CD4-positive, alpha-beta T cell treated with Interleukin-4 for 4 hours (primary cell): ENCODE measurements around the gene RFFL.
"Not testable (repeated sequence)": the region's sequence is repeated elsewhere in the genome, so short reads cannot be mapped to it uniquely, and the experiment has no call there.

Source experiments
- DNase-seq: peaks from one replicate; pipeline ENCODE4 v3.0.0-alpha.2; 2020

Gene RFFL

GRCh38 chr17:35001549-35001948 is 62.0 kb downstream of the RFFL start:
- no peak for DNase-seq

GRCh38 chr17:35000965-35001364 is 62.5 kb downstream of the RFFL start:
- not testable (repeated sequence) for DNase-seq

GRCh38 chr17:34999456-34999855 is 64.1 kb downstream of the RFFL start:
- DNase-seq, result no peak

- peak; percentile 81 for DNase-seq
Observed at GRCh38 chr17:34998205-34998604, 65.3 kb downstream of the RFFL start.

- DNase-seq, result no peak
Observed at GRCh38 chr17:34997355-34997862, 66.1 kb downstream of the RFFL start.

GRCh38 chr17:34996422-34997285 is 66.9 kb downstream of the RFFL start:
- no peak for DNase-seq

GRCh38 chr17:34993031-34993430 is 70.5 kb downstream of the RFFL start:
- no peak for DNase-seq

GRCh38 chr17:34991606-34992005 is 71.9 kb downstream of the RFFL start:
- no peak for DNase-seq

- DNase-seq, result no peak
Observed at GRCh38 chr17:34990921-34991365, 72.6 kb downstream of the RFFL start.

- DNase-seq, result no peak
Observed at GRCh38 chr17:34989473-34989872, 74.0 kb downstream of the RFFL start.

GRCh38 chr17:34988644-34989043 is 74.9 kb downstream of the RFFL start:
- DNase-seq, result no peak

- DNase-seq, result no peak
Observed at GRCh38 chr17:34987232-34987631, 76.3 kb downstream of the RFFL start.

- DNase-seq, result no peak
Observed at GRCh38 chr17:34981538-34982241, 81.8 kb downstream of the RFFL start.

GRCh38 chr17:34980681-34981537 is 82.6 kb downstream of the RFFL start:
- DNase-seq, result peak; percentile 76

GRCh38 chr17:34980353-34980680 is 83.2 kb downstream of the RFFL start, which contains the start of gene LIG3:
LIG3 (plus strand) TSS chr17:34980512; CDS start chr17:34983006, 2,494 bp downstream.
- peak; percentile 92 for DNase-seq

GRCh38 chr17:34979650-34980352 is 83.7 kb downstream of the RFFL start:
- DNase-seq, result no peak

- DNase-seq, result no peak
Observed at GRCh38 chr17:34979153-34979552, 84.4 kb downstream of the RFFL start.

GRCh38 chr17:34974794-34975785 is 88.4 kb downstream of the RFFL start:
- no peak for DNase-seq

- DNase-seq, result no peak
Observed at GRCh38 chr17:34974179-34974578, 89.3 kb downstream of the RFFL start.

- DNase-seq, result peak; percentile 91
Observed at GRCh38 chr17:34961093-34961911, 102.2 kb downstream of the RFFL start, which contains the start of the genes CCT6B and ZNF830. CCT6B (minus strand) TSS chr17:34961460; CDS start chr17:34961393, 67 bp downstream. ZNF830 (plus strand) TSS chr17:34961540; CDS start chr17:34961567, 27 bp downstream.
